Thymus (tissue), 11 donors: Measurements from ENCODE around the gene MAPRE2. TPM values are rescaled to one million over a fixed set of nuclear protein-coding genes. Genes with fewer than 3 reads are reported as not detected.
A peak's percentile ranks its signal among the peaks of the same experiment; 100 is the strongest.

ENCODE experiments used
- DNase-seq, 9 donors: peaks; one replicate each; pipeline ENCODE4 v3.0.0-alpha.2; 2013; ENCODE audit warnings: low spot score in 9 of 9, low read depth in 6 of 9, missing footprints in 1 of 9
- H3K27ac ChIP-seq, 2 donors: one replicate each; pipeline ENCODE4 v1.5.1; 2013; ENCODE audit warnings: control low read depth in 1 of 2, low read depth in 1 of 2, low read length in 1 of 2, mild to moderate bottlenecking in 1 of 2, moderate library complexity in 1 of 2
- H3K27me3 ChIP-seq, 2 donors: one replicate each; pipeline ENCODE4 v1.5.1; 2013; ENCODE audit warnings: low read length in 1 of 2; ENCODE audit not compliant: control insufficient read depth in 2 of 2, insufficient read depth in 1 of 2
- H3K36me3 ChIP-seq, 2 donors: one replicate each; pipeline ENCODE4 v1.5.1; 2013; ENCODE audit warnings: low read length in 1 of 2, mild to moderate bottlenecking in 1 of 2, moderate library complexity in 1 of 2; ENCODE audit not compliant: control insufficient read depth in 2 of 2, insufficient read depth in 2 of 2
- H3K4me1 ChIP-seq, 2 donors: one replicate each; pipeline ENCODE4 v1.5.1; 2013; ENCODE audit warnings: low read length in 2 of 2; ENCODE audit not compliant: control insufficient read depth in 2 of 2, insufficient read depth in 2 of 2
- H3K4me3 ChIP-seq, 2 donors: one replicate each; pipeline ENCODE4 v1.5.1; 2013; ENCODE audit warnings: low read length in 2 of 2, control low read depth in 1 of 2, mild to moderate bottlenecking in 1 of 2
- H3K9me3 ChIP-seq, 2 donors: one replicate each; pipeline ENCODE4 v1.5.1; 2013; ENCODE audit warnings: low read length in 1 of 2, mild to moderate bottlenecking in 1 of 2; ENCODE audit not compliant: control insufficient read depth in 2 of 2, insufficient read depth in 1 of 2
- WGBS: extraction: QIAGEN DNeasy Blood & Tissue Kit; methylation state at CpG from one replicate; pipeline ENCODE4 v1.1.7; 2013; 5-methylcytosine and 5-hydroxymethylcytosine counted together
- polyA plus RNA-seq: library from polyadenylated mRNA; stranded (reverse); fragments of 200-250 nt; gene quantifications from one replicate; pipeline ENCODE4 v1.2.3, GENCODE V29; 2013
- total RNA-seq: library from RNA; stranded (reverse); fragments of 120-200 nt; gene quantifications from one replicate; pipeline ENCODE4 v1.2.4, GENCODE V29; 2013
- donor health status: healthy.

Gene MAPRE2
- total and polyA plus RNA-seq, 2 donors, result 41.2 to 55.2 TPM

DNA sequence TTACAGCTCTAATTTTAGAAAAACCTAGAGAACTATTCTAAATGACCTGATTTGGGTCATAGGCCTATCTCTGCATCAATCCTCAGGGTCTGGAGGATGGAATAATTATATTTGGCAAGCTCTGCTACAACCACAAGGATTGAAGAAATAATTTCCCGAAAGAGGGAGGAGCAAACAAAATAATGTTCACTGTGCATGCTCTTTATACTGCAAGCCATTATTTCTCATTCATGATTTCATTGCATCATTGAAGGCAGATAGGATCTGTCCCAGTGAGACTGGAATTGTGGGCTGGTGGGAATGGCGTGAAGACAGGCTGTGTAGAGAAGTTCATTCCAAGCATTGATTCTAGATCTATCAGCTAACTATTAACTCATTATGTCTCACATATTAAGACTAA lies 12.7 kb upstream of the MAPRE2 start:
- Histone ChIP-seq H3K36me3 (no peaks in the 10 kb centered on the region), H3K4me1 (peaks cover 38 to 53% of the 10 kb centered on the region in 2 donors), H3K4me3 (no peak overlapping the region), H3K27ac (peak overlapping the region in 1 of 2 donors; percentile 1), H3K27me3 (no peaks in the 10 kb centered on the region), H3K9me3 (no peaks in the 10 kb centered on the region)
- WGBS, result 96% methylated on average over 2 of the region's 2 CpGs
- no peak for DNase-seq

DNA sequence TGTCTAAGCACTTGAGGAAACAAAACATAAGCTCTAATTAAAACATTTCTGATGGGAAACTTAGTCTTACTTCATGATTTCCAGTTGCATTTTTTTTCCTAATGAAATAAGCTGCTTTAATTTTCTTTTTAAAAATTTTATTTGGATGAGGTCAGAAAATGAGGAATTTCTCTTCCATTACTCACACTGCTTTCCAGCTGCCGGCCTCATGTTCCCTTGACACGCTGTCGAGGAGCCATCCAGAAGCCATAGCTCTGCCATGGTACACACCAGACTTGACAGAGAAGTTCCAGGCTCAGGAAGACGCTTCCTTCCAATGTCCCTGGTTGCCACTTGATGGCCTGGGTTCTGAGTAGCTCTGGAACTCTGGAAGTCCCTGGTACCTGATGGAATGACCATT lies 12.1 kb upstream of the MAPRE2 start:
- Histone ChIP-seq H3K4me1 (peaks cover 38 to 53% of the 10 kb centered on the region in 2 donors), H3K4me3 (no peak overlapping the region), H3K27me3 (no peaks in the 10 kb centered on the region), H3K9me3 (no peaks in the 10 kb centered on the region), H3K36me3 (no peaks in the 10 kb centered on the region), H3K27ac (peak overlapping the region in 1 of 2 donors; percentile 96)
- 97% methylated on average over 4 of the region's 4 CpGs for WGBS
- peak in 1 of 9 donors; percentile 11 for DNase-seq

- DNase-seq, result peak in 3 of 9 donors; percentile 27 to 75 (median 47)
- no peaks in the 10 kb centered on the region for H3K27me3 ChIP-seq
- under 1% methylated on average over 3 of the region's 3 CpGs for WGBS
- peaks cover 38 to 53% of the 10 kb centered on the region in 2 donors for H3K4me1 ChIP-seq
- H3K36me3 ChIP-seq, result no peaks in the 10 kb centered on the region
- H3K9me3 ChIP-seq, result no peaks in the 10 kb centered on the region
- peak overlapping the region; percentile 25 to 34 for H3K4me3 ChIP-seq
- H3K27ac ChIP-seq, result peak overlapping the region; percentile 96
These were observed 11.4 kb upstream of the MAPRE2 start for GRCh38 chr18:35029770-35030169.

DNA sequence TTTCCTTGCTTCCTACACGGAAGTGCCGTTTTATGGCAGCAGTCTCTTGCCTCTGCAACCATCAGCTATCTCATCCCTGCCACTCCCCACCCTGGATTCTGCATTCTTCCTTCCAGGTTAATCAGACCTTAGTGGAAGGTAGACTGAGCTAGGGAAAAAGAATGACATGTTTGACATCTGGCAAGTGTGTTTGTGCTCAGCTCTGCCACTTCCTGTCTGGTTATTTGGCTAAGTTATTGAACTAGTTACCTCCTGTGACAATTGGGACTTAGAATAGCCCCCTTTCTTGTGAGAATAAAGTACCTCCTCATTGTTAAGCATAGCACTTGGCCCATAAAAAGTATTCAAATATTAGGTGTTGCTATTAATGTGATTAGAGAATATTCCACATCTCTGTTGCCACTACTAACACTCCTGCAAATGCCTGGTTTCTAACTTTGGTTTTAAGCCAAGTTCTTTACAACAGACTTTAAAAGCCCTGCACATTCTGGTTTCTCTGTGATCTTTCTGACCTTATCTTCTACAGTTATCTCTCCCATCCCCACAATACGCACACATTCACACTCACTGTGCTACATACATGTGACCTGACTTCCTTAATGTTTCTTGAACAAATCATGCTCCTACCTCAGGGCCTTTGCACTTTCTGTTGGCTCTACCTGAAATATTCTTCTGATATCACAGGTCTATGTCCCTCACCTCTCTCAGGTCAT lies 10.8 kb upstream of the MAPRE2 start:
- WGBS, result 7% methylated on average over 3 of the region's 3 CpGs
- peak overlapping the region; percentile 96 for H3K27ac ChIP-seq
- H3K4me3 ChIP-seq, result peak overlapping the region; percentile 25 to 34

GRCh38 chr18:35032113-35032512 lies 9.1 kb upstream of the MAPRE2 start:
- Histone ChIP-seq H3K27me3 (no peaks in the 10 kb centered on the region), H3K36me3 (no peaks in the 10 kb centered on the region), H3K27ac (peak overlapping the region; percentile 66 to 96), H3K4me3 (no peak overlapping the region), H3K4me1 (peaks cover 38 to 48% of the 10 kb centered on the region in 2 donors), H3K9me3 (no peaks in the 10 kb centered on the region)
- peak in 3 of 9 donors; percentile 33 to 69 (median 49) for DNase-seq
- WGBS, result 6% methylated on average over 1 of the region's 1 CpG

More for the DNA sequence above, 10.8 kb upstream of the MAPRE2 start:
- Histone ChIP-seq H3K36me3 (no peaks in the 10 kb centered on the region), H3K9me3 (no peaks in the 10 kb centered on the region), H3K27me3 (no peaks in the 10 kb centered on the region), H3K4me1 (peaks cover 38 to 53% of the 10 kb centered on the region in 2 donors)
- peak in 6 of 9 donors; percentile 70 to 89 (median 75) for DNase-seq

GRCh38 chr18:35038029-35038428 lies 3.2 kb upstream of the MAPRE2 start:
- H3K9me3 ChIP-seq, result peaks cover 0 to 1% of the 10 kb centered on the region in 2 donors
- H3K4me1 ChIP-seq, result peaks cover 7 to 32% of the 10 kb centered on the region in 2 donors
- H3K27ac ChIP-seq, result peak overlapping the region in 1 of 2 donors; percentile 14
- no peak for DNase-seq
- 88% methylated on average over 1 of the region's 1 CpG for WGBS
- no peaks in the 10 kb centered on the region for H3K36me3 ChIP-seq
- no peak overlapping the region for H3K4me3 ChIP-seq
- H3K27me3 ChIP-seq, result no peaks in the 10 kb centered on the region

DNA sequence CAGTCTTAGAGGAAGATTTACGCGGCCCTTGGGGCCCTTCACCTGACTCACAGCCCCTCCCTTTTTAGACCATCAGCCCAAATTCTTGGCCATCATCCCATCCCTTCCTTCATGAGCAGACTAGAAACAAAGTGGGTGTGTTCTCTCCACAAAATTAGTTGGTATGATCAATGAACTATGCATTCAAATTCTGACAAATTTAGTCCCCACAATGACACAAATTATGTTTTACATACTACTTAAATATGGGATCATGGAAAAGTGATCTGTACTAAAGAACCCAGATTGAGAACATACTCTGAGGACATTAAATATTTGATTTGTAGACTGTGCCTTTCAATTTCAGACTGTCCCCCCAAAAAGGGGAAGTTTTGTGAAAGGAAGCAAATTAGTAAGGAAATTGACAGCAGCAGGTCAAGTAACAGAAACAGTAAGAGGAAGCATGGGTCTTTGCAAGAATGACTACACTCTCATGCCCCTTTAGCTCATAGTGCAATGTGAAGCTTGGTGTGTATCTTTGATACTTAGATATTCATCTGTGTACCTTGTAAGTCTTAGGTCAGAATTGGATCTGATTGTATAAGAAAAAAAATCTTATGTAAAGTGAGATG lies 2.2 kb upstream of the MAPRE2 start:
- H3K4me1 ChIP-seq, result peaks cover 10 to 34% of the 10 kb centered on the region in 2 donors
- peak in 1 of 9 donors; percentile 24 for DNase-seq
- 88% methylated on average over 2 of the region's 2 CpGs for WGBS
- no peak overlapping the region for H3K4me3 ChIP-seq
- H3K27ac ChIP-seq, result peak overlapping the region in 1 of 2 donors; percentile 8
- peaks cover 0 to 1% of the 10 kb centered on the region in 2 donors for H3K9me3 ChIP-seq
- H3K27me3 ChIP-seq, result no peaks in the 10 kb centered on the region
- no peaks in the 10 kb centered on the region for H3K36me3 ChIP-seq

GRCh38 chr18:35040638-35040987 lies 600 bp upstream of the MAPRE2 start:
- Histone ChIP-seq H3K36me3 (no peaks in the 10 kb centered on the region), H3K27me3 (no peaks in the 10 kb centered on the region), H3K27ac (peak overlapping the region; percentile 98 to 99), H3K4me3 (peak overlapping the region; percentile 94 to 95), H3K9me3 (peaks cover 0 to 1% of the 10 kb centered on the region in 2 donors), H3K4me1 (peaks cover 17 to 46% of the 10 kb centered on the region in 2 donors)
- DNase-seq, result no peak

DNA sequence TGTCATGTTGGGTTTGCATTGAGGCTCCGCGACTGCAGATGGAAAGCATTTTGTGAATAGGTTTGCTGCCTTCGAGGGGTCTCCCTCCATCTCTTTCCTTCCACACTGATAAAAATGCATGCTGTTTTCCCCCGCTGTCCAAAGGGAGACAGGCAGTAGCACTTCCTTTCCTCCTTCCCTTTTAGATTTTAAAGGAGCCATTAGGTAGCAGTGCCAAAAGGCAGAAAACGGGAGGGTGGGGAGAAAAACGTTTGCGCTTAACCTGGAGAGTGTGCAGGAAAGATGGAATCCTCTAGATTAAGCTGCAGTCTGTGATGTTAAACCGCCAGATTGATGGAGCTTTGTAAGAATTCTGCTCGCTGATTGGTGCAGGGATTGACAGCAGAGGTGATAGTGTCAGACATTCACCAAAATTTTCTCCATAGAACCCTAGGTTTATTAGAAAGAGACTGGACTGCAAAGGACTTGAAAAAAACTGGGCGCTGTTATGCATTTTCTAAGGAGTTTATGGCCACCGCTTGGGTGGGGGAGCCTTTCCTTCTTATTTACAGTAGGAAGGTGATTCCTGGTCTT lies 688 bp downstream of the MAPRE2 start:
- peak in 4 of 9 donors; percentile 33 to 72 (median 40) for DNase-seq
- under 1% methylated on average over 11 of the region's 11 CpGs for WGBS
- peak overlapping the region; percentile 98 to 99 for H3K27ac ChIP-seq
- H3K9me3 ChIP-seq, result peaks cover 0 to 1% of the 10 kb centered on the region in 2 donors
- no peaks in the 10 kb centered on the region for H3K27me3 ChIP-seq
- H3K36me3 ChIP-seq, result no peaks in the 10 kb centered on the region
- H3K4me3 ChIP-seq, result peak overlapping the region; percentile 94 to 95
- H3K4me1 ChIP-seq, result peaks cover 24 to 57% of the 10 kb centered on the region in 2 donors
